ENCODE results near the gene MDC1.
A peak's percentile ranks its signal among the peaks of the same experiment; 100 is the strongest.

The MDC1 gene

DNA sequence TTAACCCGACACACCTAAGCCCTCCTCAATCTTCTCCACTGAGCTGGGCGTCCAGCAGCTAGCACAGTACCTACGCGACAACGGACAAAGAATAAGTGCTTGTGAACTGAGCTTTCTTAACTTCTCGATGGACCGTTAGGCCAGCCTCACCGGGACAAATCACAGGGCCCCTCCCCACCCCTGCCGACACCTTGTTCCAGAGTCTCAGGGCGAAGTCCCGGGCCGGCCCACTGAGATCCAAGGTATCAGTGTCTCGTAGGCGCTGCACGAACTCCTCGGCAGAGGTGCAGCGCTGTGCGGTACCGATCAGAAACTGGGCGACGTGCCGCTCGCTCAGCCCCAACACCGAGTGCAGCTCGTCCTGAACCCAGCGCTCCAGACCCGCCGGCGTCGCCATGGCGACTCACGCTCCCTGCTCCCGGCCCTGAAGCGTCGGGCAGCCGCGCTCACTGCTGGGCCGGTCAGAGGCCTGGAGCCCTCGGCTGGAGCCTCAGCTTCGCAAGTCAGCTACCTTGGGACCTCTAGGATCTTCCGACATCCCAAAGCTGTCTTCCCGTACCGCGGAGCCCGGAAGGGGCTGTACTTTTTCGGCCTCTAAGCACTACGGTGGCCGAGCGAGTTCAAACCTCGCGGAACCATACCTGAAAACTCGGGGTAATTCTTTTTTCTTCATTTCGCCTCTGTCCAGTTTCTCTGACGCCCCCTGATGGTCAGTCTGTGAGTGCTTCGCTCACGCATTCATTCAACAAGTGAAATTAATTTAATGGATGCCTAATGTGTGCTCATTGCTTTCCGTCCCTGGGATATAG lies 44.4 kb downstream of the MDC1 start, which contains the start of gene DHX16 (continued):
- TF ChIP-seq ZSCAN23 (tag by site-specific recombination; IDR thresholded peaks at IDR 0.05) (no peak), OVOL3 (tag by site-specific recombination; IDR thresholded peaks at IDR 0.05) (no peak), KLF9 (tag by site-specific recombination; IDR thresholded peaks at IDR 0.05; ENCODE audit: low read depth) (no peak), ZNF670 (tag by site-specific recombination; IDR thresholded peaks at IDR 0.05; ENCODE audit: low read depth) (no peak), ZNF837 (tag by site-specific recombination; IDR thresholded peaks at IDR 0.05) (no peak), ZNF366 (tag by site-specific recombination; conservative IDR thresholded peaks at IDR 0.05) (peak; percentile 71), YY1 (tag by site-specific recombination; IDR thresholded peaks at IDR 0.05) (peak; percentile 59; the same call in 1 of the 2 replicates), ZIC2 (tag by site-specific recombination; IDR thresholded peaks at IDR 0.05) (no peak), ZNF121 (tag by site-specific recombination; IDR thresholded peaks at IDR 0.05) (no peak), EGR2 (tag by site-specific recombination; IDR thresholded peaks at IDR 0.05; ENCODE audit: low read depth) (no peak), ZNF239 (tag by site-specific recombination; IDR thresholded peaks at IDR 0.05) (no peak), ZNF214 (tag by site-specific recombination; IDR thresholded peaks at IDR 0.05; ENCODE audit: borderline replicate concordance) (no peak), ZFP3 (tag by site-specific recombination; IDR thresholded peaks at IDR 0.05; ENCODE audit: low read depth) (no peak), ZNF221 (tag by site-specific recombination; IDR thresholded peaks at IDR 0.05; ENCODE audit: borderline replicate concordance) (no peak), ZFP41 (tag by site-specific recombination; IDR thresholded peaks at IDR 0.05; ENCODE audit: borderline replicate concordance) (no peak), ZNF514 (tag by site-specific recombination; IDR thresholded peaks at IDR 0.05) (no peak), GLI2 (tag by site-specific recombination; IDR thresholded peaks at IDR 0.05; ENCODE audit: borderline replicate concordance, low read depth) (no peak), ZBTB1 (tag by site-specific recombination; IDR thresholded peaks at IDR 0.05) (no peak), ZNF558 (tag by site-specific recombination; IDR thresholded peaks at IDR 0.05) (peak; percentile 61; the same call in 1 of the 2 replicates), ZNF174 (tag by site-specific recombination; IDR thresholded peaks at IDR 0.05) (no peak), ZNF624 (tag by site-specific recombination; IDR thresholded peaks at IDR 0.05) (no peak), ZNF138 (tag by site-specific recombination; IDR thresholded peaks at IDR 0.05; ENCODE audit: borderline replicate concordance) (no peak), ZNF433 (tag by site-specific recombination; IDR thresholded peaks at IDR 0.05; ENCODE audit: low read depth) (no peak), ZNF10 (tag by site-specific recombination; IDR thresholded peaks at IDR 0.05) (peak; percentile 42; the same call in 1 of the 2 replicates)
- TF ChIP-seq, protein P1, sequence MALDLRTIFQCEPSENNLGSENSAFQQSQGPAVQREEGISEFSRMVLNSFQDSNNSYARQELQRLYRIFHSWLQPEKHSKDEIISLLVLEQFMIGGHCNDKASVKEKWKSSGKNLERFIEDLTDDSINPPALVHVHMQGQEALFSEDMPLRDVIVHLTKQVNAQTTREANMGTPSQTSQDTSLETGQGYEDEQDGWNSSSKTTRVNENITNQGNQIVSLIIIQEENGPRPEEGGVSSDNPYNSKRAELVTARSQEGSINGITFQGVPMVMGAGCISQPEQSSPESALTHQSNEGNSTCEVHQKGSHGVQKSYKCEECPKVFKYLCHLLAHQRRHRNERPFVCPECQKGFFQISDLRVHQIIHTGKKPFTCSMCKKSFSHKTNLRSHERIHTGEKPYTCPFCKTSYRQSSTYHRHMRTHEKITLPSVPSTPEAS (tag by site-specific recombination; IDR thresholded peaks at IDR 0.05) = no peak
- TF ChIP-seq, protein P2, sequence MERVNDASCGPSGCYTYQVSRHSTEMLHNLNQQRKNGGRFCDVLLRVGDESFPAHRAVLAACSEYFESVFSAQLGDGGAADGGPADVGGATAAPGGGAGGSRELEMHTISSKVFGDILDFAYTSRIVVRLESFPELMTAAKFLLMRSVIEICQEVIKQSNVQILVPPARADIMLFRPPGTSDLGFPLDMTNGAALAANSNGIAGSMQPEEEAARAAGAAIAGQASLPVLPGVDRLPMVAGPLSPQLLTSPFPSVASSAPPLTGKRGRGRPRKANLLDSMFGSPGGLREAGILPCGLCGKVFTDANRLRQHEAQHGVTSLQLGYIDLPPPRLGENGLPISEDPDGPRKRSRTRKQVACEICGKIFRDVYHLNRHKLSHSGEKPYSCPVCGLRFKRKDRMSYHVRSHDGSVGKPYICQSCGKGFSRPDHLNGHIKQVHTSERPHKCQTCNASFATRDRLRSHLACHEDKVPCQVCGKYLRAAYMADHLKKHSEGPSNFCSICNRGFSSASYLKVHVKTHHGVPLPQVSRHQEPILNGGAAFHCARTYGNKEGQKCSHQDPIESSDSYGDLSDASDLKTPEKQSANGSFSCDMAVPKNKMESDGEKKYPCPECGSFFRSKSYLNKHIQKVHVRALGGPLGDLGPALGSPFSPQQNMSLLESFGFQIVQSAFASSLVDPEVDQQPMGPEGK (tag by site-specific recombination; IDR thresholded peaks at IDR 0.05) = no peak
- TF ChIP-seq, protein P3, sequence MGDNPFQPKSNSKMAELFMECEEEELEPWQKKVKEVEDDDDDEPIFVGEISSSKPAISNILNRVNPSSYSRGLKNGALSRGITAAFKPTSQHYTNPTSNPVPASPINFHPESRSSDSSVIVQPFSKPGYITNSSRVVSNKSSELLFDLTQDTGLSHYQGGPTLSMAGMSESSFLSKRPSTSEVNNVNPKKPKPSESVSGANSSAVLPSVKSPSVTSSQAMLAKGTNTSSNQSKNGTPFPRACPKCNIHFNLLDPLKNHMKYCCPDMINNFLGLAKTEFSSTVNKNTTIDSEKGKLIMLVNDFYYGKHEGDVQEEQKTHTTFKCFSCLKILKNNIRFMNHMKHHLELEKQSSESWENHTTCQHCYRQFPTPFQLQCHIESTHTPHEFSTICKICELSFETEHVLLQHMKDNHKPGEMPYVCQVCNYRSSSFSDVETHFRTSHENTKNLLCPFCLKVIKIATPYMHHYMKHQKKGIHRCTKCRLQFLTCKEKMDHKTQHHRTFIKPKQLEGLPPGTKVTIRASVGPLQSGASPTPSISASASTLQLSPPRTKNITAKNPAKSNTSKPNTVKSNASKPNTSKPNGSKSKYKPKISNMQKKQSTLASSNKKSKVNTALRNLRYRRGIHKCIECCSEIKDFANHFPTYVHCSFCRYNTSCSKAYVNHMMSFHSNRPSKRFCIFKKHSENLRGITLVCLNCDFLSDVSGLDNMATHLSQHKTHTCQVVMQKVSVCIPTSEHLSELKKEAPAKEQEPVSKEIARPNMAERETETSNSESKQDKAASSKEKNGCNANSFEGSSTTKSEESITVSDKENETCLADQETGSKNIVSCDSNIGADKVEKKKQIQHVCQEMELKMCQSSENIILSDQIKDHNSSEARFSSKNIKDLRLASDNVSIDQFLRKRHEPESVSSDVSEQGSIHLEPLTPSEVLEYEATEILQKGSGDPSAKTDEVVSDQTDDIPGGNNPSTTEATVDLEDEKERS (tag by site-specific recombination; IDR thresholded peaks at IDR 0.05) = no peak
- TF ChIP-seq, protein P4, sequence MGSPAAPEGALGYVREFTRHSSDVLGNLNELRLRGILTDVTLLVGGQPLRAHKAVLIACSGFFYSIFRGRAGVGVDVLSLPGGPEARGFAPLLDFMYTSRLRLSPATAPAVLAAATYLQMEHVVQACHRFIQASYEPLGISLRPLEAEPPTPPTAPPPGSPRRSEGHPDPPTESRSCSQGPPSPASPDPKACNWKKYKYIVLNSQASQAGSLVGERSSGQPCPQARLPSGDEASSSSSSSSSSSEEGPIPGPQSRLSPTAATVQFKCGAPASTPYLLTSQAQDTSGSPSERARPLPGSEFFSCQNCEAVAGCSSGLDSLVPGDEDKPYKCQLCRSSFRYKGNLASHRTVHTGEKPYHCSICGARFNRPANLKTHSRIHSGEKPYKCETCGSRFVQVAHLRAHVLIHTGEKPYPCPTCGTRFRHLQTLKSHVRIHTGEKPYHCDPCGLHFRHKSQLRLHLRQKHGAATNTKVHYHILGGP (tag by site-specific recombination; IDR thresholded peaks at IDR 0.05) = no peak
- TF ChIP-seq, protein P5, sequence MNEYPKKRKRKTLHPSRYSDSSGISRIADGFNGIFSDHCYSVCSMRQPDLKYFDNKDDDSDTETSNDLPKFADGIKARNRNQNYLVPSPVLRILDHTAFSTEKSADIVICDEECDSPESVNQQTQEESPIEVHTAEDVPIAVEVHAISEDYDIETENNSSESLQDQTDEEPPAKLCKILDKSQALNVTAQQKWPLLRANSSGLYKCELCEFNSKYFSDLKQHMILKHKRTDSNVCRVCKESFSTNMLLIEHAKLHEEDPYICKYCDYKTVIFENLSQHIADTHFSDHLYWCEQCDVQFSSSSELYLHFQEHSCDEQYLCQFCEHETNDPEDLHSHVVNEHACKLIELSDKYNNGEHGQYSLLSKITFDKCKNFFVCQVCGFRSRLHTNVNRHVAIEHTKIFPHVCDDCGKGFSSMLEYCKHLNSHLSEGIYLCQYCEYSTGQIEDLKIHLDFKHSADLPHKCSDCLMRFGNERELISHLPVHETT (tag by site-specific recombination; IDR thresholded peaks at IDR 0.05) = peak; percentile 66; the same call in 1 of the 2 replicates
- TF ChIP-seq, protein P6, sequence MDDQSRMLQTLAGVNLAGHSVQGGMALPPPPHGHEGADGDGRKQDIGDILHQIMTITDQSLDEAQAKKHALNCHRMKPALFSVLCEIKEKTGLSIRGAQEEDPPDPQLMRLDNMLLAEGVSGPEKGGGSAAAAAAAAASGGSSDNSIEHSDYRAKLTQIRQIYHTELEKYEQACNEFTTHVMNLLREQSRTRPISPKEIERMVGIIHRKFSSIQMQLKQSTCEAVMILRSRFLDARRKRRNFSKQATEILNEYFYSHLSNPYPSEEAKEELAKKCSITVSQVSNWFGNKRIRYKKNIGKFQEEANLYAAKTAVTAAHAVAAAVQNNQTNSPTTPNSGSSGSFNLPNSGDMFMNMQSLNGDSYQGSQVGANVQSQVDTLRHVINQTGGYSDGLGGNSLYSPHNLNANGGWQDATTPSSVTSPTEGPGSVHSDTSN (CRISPR knock-in tag; IDR thresholded peaks at IDR 0.05) = peak; percentile 94; the same call in 1 of the 2 replicates
